ENCODE results near the gene CD81. TPM values are rescaled to one million over a fixed set of nuclear protein-coding genes. Genes with fewer than 3 reads are reported as not detected.

The CD81 gene
- total RNA-seq, 1 experiment from 2014 or later = 237 TPM

- Mint-ChIP-seq H3K4me1 (peaks cover 22% of the 10 kb centered on the region), H3K9me3 (no peaks in the 10 kb centered on the region), H3K27me3 (ENCODE audit: low read depth) (no peaks in the 10 kb centered on the region), H3K4me3 (no peak overlapping the region), H3K36me3 (no peaks in the 10 kb centered on the region), H3K27ac (no peak overlapping the region)
- no peak for TF ChIP-seq SOX15 (CRISPR knock-in tag; IDR thresholded peaks at IDR 0.05)
- no peak for TF ChIP-seq TEAD4 (CRISPR knock-in tag; IDR thresholded peaks at IDR 0.05)
- TF ChIP-seq, protein P1, sequence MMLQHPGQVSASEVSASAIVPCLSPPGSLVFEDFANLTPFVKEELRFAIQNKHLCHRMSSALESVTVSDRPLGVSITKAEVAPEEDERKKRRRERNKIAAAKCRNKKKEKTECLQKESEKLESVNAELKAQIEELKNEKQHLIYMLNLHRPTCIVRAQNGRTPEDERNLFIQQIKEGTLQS (CRISPR knock-in tag; conservative IDR thresholded peaks at IDR 0.05) = no peak
- TF ChIP-seq SMAD3 (CRISPR knock-in tag; IDR thresholded peaks at IDR 0.05; ENCODE audit: borderline replicate concordance) = no peak
- TF ChIP-seq TP53 (CRISPR knock-in tag; IDR thresholded peaks at IDR 0.05) = no peak
- TF ChIP-seq, protein P2, sequence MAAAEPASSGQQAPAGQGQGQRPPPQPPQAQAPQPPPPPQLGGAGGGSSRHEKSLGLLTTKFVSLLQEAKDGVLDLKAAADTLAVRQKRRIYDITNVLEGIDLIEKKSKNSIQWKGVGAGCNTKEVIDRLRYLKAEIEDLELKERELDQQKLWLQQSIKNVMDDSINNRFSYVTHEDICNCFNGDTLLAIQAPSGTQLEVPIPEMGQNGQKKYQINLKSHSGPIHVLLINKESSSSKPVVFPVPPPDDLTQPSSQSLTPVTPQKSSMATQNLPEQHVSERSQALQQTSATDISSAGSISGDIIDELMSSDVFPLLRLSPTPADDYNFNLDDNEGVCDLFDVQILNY (CRISPR knock-in tag; IDR thresholded peaks at IDR 0.05) = no peak
- TF ChIP-seq, protein P3, sequence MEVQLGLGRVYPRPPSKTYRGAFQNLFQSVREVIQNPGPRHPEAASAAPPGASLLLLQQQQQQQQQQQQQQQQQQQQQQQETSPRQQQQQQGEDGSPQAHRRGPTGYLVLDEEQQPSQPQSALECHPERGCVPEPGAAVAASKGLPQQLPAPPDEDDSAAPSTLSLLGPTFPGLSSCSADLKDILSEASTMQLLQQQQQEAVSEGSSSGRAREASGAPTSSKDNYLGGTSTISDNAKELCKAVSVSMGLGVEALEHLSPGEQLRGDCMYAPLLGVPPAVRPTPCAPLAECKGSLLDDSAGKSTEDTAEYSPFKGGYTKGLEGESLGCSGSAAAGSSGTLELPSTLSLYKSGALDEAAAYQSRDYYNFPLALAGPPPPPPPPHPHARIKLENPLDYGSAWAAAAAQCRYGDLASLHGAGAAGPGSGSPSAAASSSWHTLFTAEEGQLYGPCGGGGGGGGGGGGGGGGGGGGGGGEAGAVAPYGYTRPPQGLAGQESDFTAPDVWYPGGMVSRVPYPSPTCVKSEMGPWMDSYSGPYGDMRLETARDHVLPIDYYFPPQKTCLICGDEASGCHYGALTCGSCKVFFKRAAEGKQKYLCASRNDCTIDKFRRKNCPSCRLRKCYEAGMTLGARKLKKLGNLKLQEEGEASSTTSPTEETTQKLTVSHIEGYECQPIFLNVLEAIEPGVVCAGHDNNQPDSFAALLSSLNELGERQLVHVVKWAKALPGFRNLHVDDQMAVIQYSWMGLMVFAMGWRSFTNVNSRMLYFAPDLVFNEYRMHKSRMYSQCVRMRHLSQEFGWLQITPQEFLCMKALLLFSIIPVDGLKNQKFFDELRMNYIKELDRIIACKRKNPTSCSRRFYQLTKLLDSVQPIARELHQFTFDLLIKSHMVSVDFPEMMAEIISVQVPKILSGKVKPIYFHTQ (CRISPR knock-in tag; IDR thresholded peaks at IDR 0.05) = no peak
- no peak for TF ChIP-seq ZNF263 (CRISPR knock-in tag; IDR thresholded peaks at IDR 0.05; ENCODE audit: low read depth)
- TF ChIP-seq ELF4 (CRISPR knock-in tag; IDR thresholded peaks at IDR 0.05; ENCODE audit: low read depth) = no peak
- TF ChIP-seq ZNF317 (CRISPR knock-in tag; IDR thresholded peaks at IDR 0.05; ENCODE audit: borderline replicate concordance, low read depth) = no peak
- no peak for TF ChIP-seq NR2C2 (CRISPR knock-in tag; IDR thresholded peaks at IDR 0.05)
- TF ChIP-seq ERG (CRISPR knock-in tag; IDR thresholded peaks at IDR 0.05) = no peak
- TF ChIP-seq ZNF416 (CRISPR knock-in tag; IDR thresholded peaks at IDR 0.05) = no peak
- no peak for TF ChIP-seq ATF6 (CRISPR knock-in tag; IDR thresholded peaks at IDR 0.05)
- no peak for TF ChIP-seq ATF1 (CRISPR knock-in tag; IDR thresholded peaks at IDR 0.05)
- TF ChIP-seq ZNF423 (CRISPR knock-in tag; IDR thresholded peaks at IDR 0.05) = no peak
- TF ChIP-seq, protein P4, sequence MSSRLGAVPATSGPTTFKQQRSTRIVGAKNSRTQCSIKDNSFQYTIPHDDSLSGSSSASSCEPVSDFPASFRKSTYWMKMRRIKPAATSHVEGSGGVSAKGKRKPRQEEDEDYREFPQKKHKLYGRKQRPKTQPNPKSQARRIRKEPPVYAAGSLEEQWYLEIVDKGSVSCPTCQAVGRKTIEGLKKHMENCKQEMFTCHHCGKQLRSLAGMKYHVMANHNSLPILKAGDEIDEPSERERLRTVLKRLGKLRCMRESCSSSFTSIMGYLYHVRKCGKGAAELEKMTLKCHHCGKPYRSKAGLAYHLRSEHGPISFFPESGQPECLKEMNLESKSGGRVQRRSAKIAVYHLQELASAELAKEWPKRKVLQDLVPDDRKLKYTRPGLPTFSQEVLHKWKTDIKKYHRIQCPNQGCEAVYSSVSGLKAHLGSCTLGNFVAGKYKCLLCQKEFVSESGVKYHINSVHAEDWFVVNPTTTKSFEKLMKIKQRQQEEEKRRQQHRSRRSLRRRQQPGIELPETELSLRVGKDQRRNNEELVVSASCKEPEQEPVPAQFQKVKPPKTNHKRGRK (CRISPR knock-in tag; IDR thresholded peaks at IDR 0.05; ENCODE audit: borderline replicate concordance) = no peak
- TF ChIP-seq SP1 (CRISPR knock-in tag; conservative IDR thresholded peaks at IDR 0.05) = no peak
- no peak for DNase-seq (ENCODE audit: low spot score)
- no peak for ATAC-seq
- CTCF ChIA-PET = interaction anchor here (0.5 to 4.3 kb wide), 5 partner anchors 15 to 1339 kb away, joined by 3 to 23 read pairs (median 7); partner anchors contain the start of gene TSSC4
- POLR2A ChIA-PET = interaction anchor here (0.6 kb wide), 1 partner anchor 15 kb away, joined by 4 read pairs; the partner anchor contains the start of gene TSSC4
These were observed 8.3 kb downstream of the CD81 start for GRCh38 chr11:2385156-2386151.

Data from WTC11 (cell line).